ENCODE results near the gene NYAP2.

- TF ChIP-seq CTCF (conservative IDR thresholded peaks at IDR 0.05; ENCODE audit: low read depth, low read length) (no peak), POLR2A (IDR thresholded peaks at IDR 0.05; ENCODE audit: low read depth, low read length) (no peak), MAFK (IDR thresholded peaks at IDR 0.05; ENCODE audit: low read depth, low read length) (no peak), ELK1 (IDR thresholded peaks at IDR 0.05; ENCODE audit: borderline replicate concordance, low read depth, low read length) (no peak), MAZ (IDR thresholded peaks at IDR 0.05; ENCODE audit: borderline replicate concordance, low read depth, low read length) (no peak), RAD21 (IDR thresholded peaks at IDR 0.05; ENCODE audit: low read length) (no peak), MXI1 (IDR thresholded peaks at IDR 0.05; ENCODE audit: borderline replicate concordance, low read depth, low read length) (no peak), USF2 (IDR thresholded peaks at IDR 0.05; ENCODE audit: low read depth, low read length) (no peak), RCOR1 (IDR thresholded peaks at IDR 0.05; ENCODE audit: insufficient replicate concordance, low read length) (no peak), RFX5 (IDR thresholded peaks at IDR 0.05; ENCODE audit: low read depth, low read length) (no peak), BHLHE40 (IDR thresholded peaks at IDR 0.05; ENCODE audit: low read depth, low read length) (no peak), CEBPB (IDR thresholded peaks at IDR 0.05; ENCODE audit: low read depth, low read length) (no peak), SMC3 (IDR thresholded peaks at IDR 0.05; ENCODE audit: low read depth, low read length) (no peak)
These were observed 58.0 kb downstream of the NYAP2 start for GRCh38 chr2:225457482-225457881.
